ENCODE results near the gene HSBP1.

The HSBP1 gene

DNA sequence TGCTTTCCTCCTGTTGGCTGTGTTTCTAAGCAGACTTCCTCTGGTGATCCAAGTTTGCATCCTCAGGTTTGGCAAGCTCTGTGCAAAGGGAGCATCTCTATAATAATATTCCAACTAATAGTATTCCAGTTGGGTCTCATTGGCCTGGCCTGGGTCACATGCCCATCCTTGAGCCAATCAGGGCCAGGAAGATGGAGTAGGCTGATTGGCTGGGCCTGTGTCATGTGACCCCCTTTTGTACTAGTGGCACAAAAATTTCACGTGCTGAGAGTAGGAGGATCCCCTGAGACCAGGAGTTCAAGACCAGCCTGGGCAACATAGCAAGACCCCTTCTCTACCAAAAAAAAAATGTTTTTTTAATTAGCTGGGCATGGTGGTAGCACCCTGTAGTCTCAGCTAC, 55.9 kb downstream of the HSBP1 start:
- intact Hi-C loops (cut with DNase I; ENCODE audit: low total_unique reads), result no loop called here
- TF ChIP-seq, protein P1, sequence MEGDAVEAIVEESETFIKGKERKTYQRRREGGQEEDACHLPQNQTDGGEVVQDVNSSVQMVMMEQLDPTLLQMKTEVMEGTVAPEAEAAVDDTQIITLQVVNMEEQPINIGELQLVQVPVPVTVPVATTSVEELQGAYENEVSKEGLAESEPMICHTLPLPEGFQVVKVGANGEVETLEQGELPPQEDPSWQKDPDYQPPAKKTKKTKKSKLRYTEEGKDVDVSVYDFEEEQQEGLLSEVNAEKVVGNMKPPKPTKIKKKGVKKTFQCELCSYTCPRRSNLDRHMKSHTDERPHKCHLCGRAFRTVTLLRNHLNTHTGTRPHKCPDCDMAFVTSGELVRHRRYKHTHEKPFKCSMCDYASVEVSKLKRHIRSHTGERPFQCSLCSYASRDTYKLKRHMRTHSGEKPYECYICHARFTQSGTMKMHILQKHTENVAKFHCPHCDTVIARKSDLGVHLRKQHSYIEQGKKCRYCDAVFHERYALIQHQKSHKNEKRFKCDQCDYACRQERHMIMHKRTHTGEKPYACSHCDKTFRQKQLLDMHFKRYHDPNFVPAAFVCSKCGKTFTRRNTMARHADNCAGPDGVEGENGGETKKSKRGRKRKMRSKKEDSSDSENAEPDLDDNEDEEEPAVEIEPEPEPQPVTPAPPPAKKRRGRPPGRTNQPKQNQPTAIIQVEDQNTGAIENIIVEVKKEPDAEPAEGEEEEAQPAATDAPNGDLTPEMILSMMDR (IDR thresholded peaks at IDR 0.05), result no peak

More for the DNA sequence above, 55.9 kb downstream of the HSBP1 start:
- DNase-seq, result no peak
- Histone ChIP-seq H3K27me3 (no peaks in the 10 kb centered on the region), H3K27ac (no peak overlapping the region), H3K4me1 (no peaks in the 10 kb centered on the region), H3K4me3 (no peak overlapping the region), H3K36me3 (no peaks in the 10 kb centered on the region), H3K9me3 (no peaks in the 10 kb centered on the region)
